Aorta (tissue), 5 donors: ENCODE results near the gene DGLUCY. TPM values are rescaled to one million over a fixed set of nuclear protein-coding genes. Genes with fewer than 3 reads are reported as not detected.
"Not testable (repeated sequence)": the region's sequence is repeated elsewhere in the genome, so short reads cannot be mapped to it uniquely, and the experiment has no call there.

ENCODE experiments used
- ATAC-seq: fragments of 200-7000 bp; cut with Tn5 transposase; one replicate; pipeline ENCODE4 v1.9.1; 2022; ENCODE audit warnings: moderate library complexity; ENCODE audit not compliant: low FRiP score
- DNase-seq, 2 donors: peaks; one replicate each; pipeline ENCODE4 v3.0.0-alpha.2; 2020
- H3K27ac ChIP-seq, 2 donors: one replicate each; pipeline ENCODE4 v1.5.1; 2013; ENCODE audit warnings: low read length in 2 of 2, mild to moderate bottlenecking in 2 of 2, moderate library complexity in 2 of 2, control low read depth in 1 of 2, inconsistent platforms in 1 of 2, low read depth in 1 of 2
- H3K27me3 ChIP-seq, 2 donors: one replicate each; pipeline ENCODE4 v1.6.1; 2013; ENCODE audit warnings: control low read depth in 1 of 2, low read length in 1 of 2, mild to moderate bottlenecking in 1 of 2, moderate library complexity in 1 of 2; ENCODE audit not compliant: insufficient read depth in 2 of 2, control insufficient read depth in 1 of 2
- H3K36me3 ChIP-seq, 2 donors: one replicate each; pipeline ENCODE4 v1.6.1; 2013; ENCODE audit warnings: control low read depth in 1 of 2, low read length in 1 of 2, mild to moderate bottlenecking in 1 of 2; ENCODE audit not compliant: insufficient read depth in 2 of 2, control insufficient read depth in 1 of 2
- H3K4me1 ChIP-seq, 2 donors: one replicate each; pipeline ENCODE4 v1.6.1; 2013; ENCODE audit warnings: low read length in 2 of 2, control low read depth in 1 of 2, mild to moderate bottlenecking in 1 of 2, moderate library complexity in 1 of 2; ENCODE audit not compliant: insufficient read depth in 2 of 2, control insufficient read depth in 1 of 2
- H3K4me3 ChIP-seq, 2 donors: one replicate each; pipeline ENCODE4 v1.5.1; 2013; ENCODE audit warnings: low read length in 2 of 2, control low read depth in 1 of 2, mild to moderate bottlenecking in 1 of 2
- H3K9me3 ChIP-seq: one replicate; pipeline ENCODE4 v1.6.1; 2013; ENCODE audit warnings: mild to moderate bottlenecking, low read length; ENCODE audit not compliant: control insufficient read depth
- WGBS, 2 donors: extraction: QIAGEN DNeasy Blood & Tissue Kit; methylation state at CpG; one replicate each; pipeline ENCODE4 v1.1.7; 2013; 5-methylcytosine and 5-hydroxymethylcytosine counted together
- intact Hi-C, 2 donors: fragments of 100-400 bp; cut with DNase I; formaldehyde crosslinking; loops; one replicate each; pipeline versions ENCODE4 v1.14.2 to v1.15.0; 2022
- polyA plus RNA-seq, 2 donors: library from polyadenylated mRNA; stranded (reverse); fragments of 200-250 nt; gene quantifications; one replicate each; pipeline ENCODE4 v1.2.3, GENCODE V29; 2013
- total RNA-seq, 2 donors: library from RNA; stranded (reverse); fragmentation: NEBNext Ultra II Directional; extraction: Animal tissue kit (Norgen Biotek cat#: 25700); gene quantifications; one replicate each; pipeline ENCODE4 v1.2.1, GENCODE V29; 2021
- donor health status: healthy with polysubstance abuse.
- donor health status: Bipolar disorder and iron deficiency.
- donor health status: DM: no; HTN: no; CAD: no.
- donor health status: DM: no; HTN: no; CAD: no.
- donor health status: DM: yes; HTN: yes; CAD: no.

Gene DGLUCY
- total and polyA plus RNA-seq, 4 donors, result 11.9 to 55.5 (median 19.3) TPM

GRCh38 chr14:91216731-91217226 is 102.9 kb downstream of the DGLUCY start:
- H3K4me3 ChIP-seq, result no peak overlapping the region
- WGBS, 2 donors, result 94 to 96% methylated on average over 13 of the region's 13 CpGs
- ATAC-seq (no peak), DNase-seq (no peak)
- no peaks in the 10 kb centered on the region for H3K27me3 ChIP-seq
- H3K4me1 ChIP-seq, result no peaks in the 10 kb centered on the region
- peaks cover 0 to 6% of the 10 kb centered on the region in 2 donors for H3K36me3 ChIP-seq
- H3K9me3 ChIP-seq, result no peaks in the 10 kb centered on the region
- intact Hi-C loops, result no loop called here
- H3K27ac ChIP-seq, result no peak overlapping the region

- ATAC-seq, result no peak
- WGBS, 2 donors, result 93 to 98% methylated on average over 4 of the region's 4 CpGs
- no peak overlapping the region for H3K4me3 ChIP-seq
- DNase-seq, result no peak
- intact Hi-C loops, result no loop called here
- H3K9me3 ChIP-seq, result no peaks in the 10 kb centered on the region
- H3K27ac ChIP-seq, result no peak overlapping the region
- no peaks in the 10 kb centered on the region for H3K27me3 ChIP-seq
- no peaks in the 10 kb centered on the region for H3K4me1 ChIP-seq
- H3K36me3 ChIP-seq, result peaks cover 0 to 6% of the 10 kb centered on the region in 2 donors
These were observed 104.1 kb downstream of the DGLUCY start for GRCh38 chr14:91218014-91218413.

GRCh38 chr14:91219517-91220389 is 105.9 kb downstream of the DGLUCY start:
- intact Hi-C loops, result no loop called here
- Histone ChIP-seq H3K9me3 (no peaks in the 10 kb centered on the region), H3K4me1 (no peaks in the 10 kb centered on the region), H3K4me3 (no peak overlapping the region), H3K27ac (no peak overlapping the region), H3K36me3 (peaks cover 0 to 6% of the 10 kb centered on the region in 2 donors), H3K27me3 (no peaks in the 10 kb centered on the region)
- WGBS, 2 donors, result 73 to 82% methylated on average over 13 of the region's 13 CpGs
- no peak for DNase-seq
- no peak for ATAC-seq

- Histone ChIP-seq H3K27me3 (no peaks in the 10 kb centered on the region), H3K36me3 (peaks cover 0 to 3% of the 10 kb centered on the region in 2 donors), H3K4me3 (no peak overlapping the region), H3K27ac (no peak overlapping the region), H3K9me3 (no peaks in the 10 kb centered on the region), H3K4me1 (no peaks in the 10 kb centered on the region)
- no peak for DNase-seq
- intact Hi-C loops, result no loop called here
- no peak for ATAC-seq
- WGBS, 2 donors, result 94 to 95% methylated on average over 9 of the region's 9 CpGs
These were observed 106.7 kb downstream of the DGLUCY start for GRCh38 chr14:91220581-91221000.

GRCh38 chr14:91221270-91221669 is 107.4 kb downstream of the DGLUCY start:
- no peaks in the 10 kb centered on the region for H3K27me3 ChIP-seq
- no peak overlapping the region for H3K27ac ChIP-seq
- intact Hi-C loops, result no loop called here
- no peak overlapping the region for H3K4me3 ChIP-seq
- no peak for ATAC-seq
- no peak for DNase-seq
- no peaks in the 10 kb centered on the region for H3K4me1 ChIP-seq
- H3K9me3 ChIP-seq, result no peaks in the 10 kb centered on the region
- WGBS, 2 donors, result 99 to 100% methylated on average over 1 of the region's 1 CpG
- no peaks in the 10 kb centered on the region for H3K36me3 ChIP-seq

GRCh38 chr14:91223028-91223783 is 109.3 kb downstream of the DGLUCY start:
- WGBS, 2 donors, result 86 to 100% methylated on average over 1 of the region's 1 CpG
- Histone ChIP-seq H3K27ac (no peak overlapping the region), H3K27me3 (no peaks in the 10 kb centered on the region), H3K4me1 (no peaks in the 10 kb centered on the region), H3K4me3 (no peak overlapping the region), H3K9me3 (no peaks in the 10 kb centered on the region), H3K36me3 (no peaks in the 10 kb centered on the region)
- DNase-seq, result no peak
- ATAC-seq, result no peak
- intact Hi-C loops, result no loop called here

- Histone ChIP-seq H3K27me3 (no peaks in the 10 kb centered on the region), H3K4me3 (no peak overlapping the region), H3K9me3 (no peaks in the 10 kb centered on the region), H3K27ac (no peak overlapping the region), H3K4me1 (no peaks in the 10 kb centered on the region), H3K36me3 (no peaks in the 10 kb centered on the region)
- intact Hi-C loops, result no loop called here
- no peak for ATAC-seq
- 94 to 95% methylated on average over 7 of the region's 7 CpGs for WGBS, 2 donors
- DNase-seq, result no peak
These were observed 111.2 kb downstream of the DGLUCY start for GRCh38 chr14:91225025-91225424.

- WGBS, 2 donors, result 97% methylated on average over 4 of the region's 4 CpGs
- ATAC-seq, H3K27me3 ChIP-seq, H3K36me3 ChIP-seq, H3K27ac ChIP-seq, H3K4me3 ChIP-seq, DNase-seq, H3K4me1 ChIP-seq, H3K9me3 ChIP-seq, intact Hi-C loops: not testable (repeated sequence)
These were observed 112.5 kb downstream of the DGLUCY start for GRCh38 chr14:91226360-91226759.
